ENCODE results near the gene CNTNAP2.

Gene CNTNAP2

DNA sequence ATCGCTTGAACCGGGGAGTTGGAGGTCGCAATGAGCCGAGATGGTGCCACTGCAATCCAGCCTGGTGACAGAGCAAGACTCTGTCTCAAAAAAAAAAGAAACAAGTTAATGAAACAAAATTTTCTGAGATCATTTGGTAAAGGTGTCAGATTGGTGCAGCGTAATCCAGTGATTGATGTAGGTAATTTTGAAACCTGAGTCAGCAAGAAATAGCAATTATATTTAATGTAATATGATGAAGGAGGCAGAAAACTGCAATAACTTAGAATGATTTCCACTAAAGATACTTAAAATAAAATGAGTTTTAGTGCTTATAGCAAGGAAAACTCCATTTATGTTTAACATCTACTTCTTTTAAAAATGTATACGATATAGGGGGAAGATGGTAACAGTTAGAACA lies 1424.1 kb downstream of the CNTNAP2 start:
- Histone ChIP-seq H3K4me3 (ENCODE audit: low read depth, low read length) (no peak overlapping the region), H3K4me1 (ENCODE audit: control insufficient read depth in 1 of 2, insufficient read depth in 2 of 2, low read length in 2 of 2) (no peaks in the 10 kb centered on the region), H3K9ac (ENCODE audit: low read length) (no peak overlapping the region), H2BK5ac (ENCODE audit: low read depth, low read length, poor library complexity) (no peak overlapping the region), H3K79me2 (ENCODE audit: control insufficient read depth, insufficient read depth, low read length, poor library complexity) (no peaks in the 10 kb centered on the region), H3K79me1 (ENCODE audit: low read length) (no peaks in the 10 kb centered on the region), H3K9me3 (ENCODE audit: insufficient read depth, low read depth, low read length) (no peaks in the 10 kb centered on the region), H3K4me2 (ENCODE audit: low read length) (no peak overlapping the region), H2AFZ (ENCODE audit: insufficient read depth, low read length, poor library complexity) (no peak overlapping the region), H2BK120ac (ENCODE audit: insufficient read depth, low read length, poor library complexity) (no peak overlapping the region), H3K14ac (ENCODE audit: low read length) (no peak overlapping the region), H4K91ac (ENCODE audit: low read depth, low read length) (no peak overlapping the region), H3K4ac (ENCODE audit: low read depth, low read length) (no peak overlapping the region), H3K18ac (ENCODE audit: low read length) (no peak overlapping the region), H2AK5ac (ENCODE audit: low read length) (no peak overlapping the region), H3K27ac (ENCODE audit: low read depth, low read length) (no peak overlapping the region), H2BK12ac (ENCODE audit: low read length) (no peak overlapping the region), H4K8ac (ENCODE audit: low read depth, low read length) (no peak overlapping the region), H3K27me3 (ENCODE audit: insufficient read depth, low read length) (no peaks in the 10 kb centered on the region), H3K36me3 (ENCODE audit: control insufficient read depth in 1 of 2, insufficient read depth in 2 of 2, low read length in 2 of 2) (no peaks in the 10 kb centered on the region), H4K12ac (ENCODE audit: low read depth, low read length) (no peak overlapping the region), H3K23ac (ENCODE audit: low read length) (no peak overlapping the region)
- no CpG with 5 or more reads among the region's 6 CpGs for WGBS (ENCODE audit: extremely low coverage, insufficient coverage, insufficient read length)
- no peak for DNase-seq

DNA sequence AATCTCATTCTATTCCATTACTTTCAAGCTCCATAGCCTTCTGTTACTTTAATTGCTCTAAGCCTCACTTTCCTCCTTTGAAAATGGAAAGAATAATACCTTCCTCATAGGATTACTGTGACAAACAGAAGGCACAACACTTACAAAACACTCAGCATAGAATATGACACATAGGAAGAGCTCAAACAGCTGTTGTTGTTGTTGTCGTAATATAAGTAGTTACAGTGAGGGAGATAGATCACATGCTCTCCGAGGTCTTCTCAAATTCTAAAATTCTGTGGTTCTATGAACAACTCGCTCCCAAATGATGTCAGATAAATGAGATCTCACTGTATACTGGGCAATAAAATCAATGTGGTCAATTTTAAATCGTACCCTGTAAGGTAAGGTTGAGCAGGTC lies 1424.7 kb downstream of the CNTNAP2 start:
- Histone ChIP-seq H3K14ac (ENCODE audit: low read length) (no peak overlapping the region), H3K23ac (ENCODE audit: low read length) (no peak overlapping the region), H2BK5ac (ENCODE audit: low read depth, low read length, poor library complexity) (no peak overlapping the region), H2BK12ac (ENCODE audit: low read length) (no peak overlapping the region), H3K36me3 (ENCODE audit: control insufficient read depth in 1 of 2, insufficient read depth in 2 of 2, low read length in 2 of 2) (no peaks in the 10 kb centered on the region), H4K91ac (ENCODE audit: low read depth, low read length) (no peak overlapping the region), H3K9ac (ENCODE audit: low read length) (no peak overlapping the region), H2BK120ac (ENCODE audit: insufficient read depth, low read length, poor library complexity) (no peak overlapping the region), H3K4me3 (ENCODE audit: low read depth, low read length) (no peak overlapping the region), H4K8ac (ENCODE audit: low read depth, low read length) (no peak overlapping the region), H3K79me1 (ENCODE audit: low read length) (no peaks in the 10 kb centered on the region), H3K79me2 (ENCODE audit: control insufficient read depth, insufficient read depth, low read length, poor library complexity) (no peaks in the 10 kb centered on the region), H2AFZ (ENCODE audit: insufficient read depth, low read length, poor library complexity) (no peak overlapping the region), H4K12ac (ENCODE audit: low read depth, low read length) (no peak overlapping the region), H3K9me3 (ENCODE audit: insufficient read depth, low read depth, low read length) (no peaks in the 10 kb centered on the region), H3K18ac (ENCODE audit: low read length) (no peak overlapping the region), H2AK5ac (ENCODE audit: low read length) (no peak overlapping the region), H3K4ac (ENCODE audit: low read depth, low read length) (no peak overlapping the region), H3K4me2 (ENCODE audit: low read length) (no peak overlapping the region), H3K4me1 (ENCODE audit: control insufficient read depth in 1 of 2, insufficient read depth in 2 of 2, low read length in 2 of 2) (no peaks in the 10 kb centered on the region), H3K27me3 (ENCODE audit: insufficient read depth, low read length) (no peaks in the 10 kb centered on the region), H3K27ac (ENCODE audit: low read depth, low read length) (no peak overlapping the region)
- DNase-seq = no peak
- no CpG with 5 or more reads among the region's 4 CpGs for WGBS (ENCODE audit: extremely low coverage, insufficient coverage, insufficient read length)

DNA sequence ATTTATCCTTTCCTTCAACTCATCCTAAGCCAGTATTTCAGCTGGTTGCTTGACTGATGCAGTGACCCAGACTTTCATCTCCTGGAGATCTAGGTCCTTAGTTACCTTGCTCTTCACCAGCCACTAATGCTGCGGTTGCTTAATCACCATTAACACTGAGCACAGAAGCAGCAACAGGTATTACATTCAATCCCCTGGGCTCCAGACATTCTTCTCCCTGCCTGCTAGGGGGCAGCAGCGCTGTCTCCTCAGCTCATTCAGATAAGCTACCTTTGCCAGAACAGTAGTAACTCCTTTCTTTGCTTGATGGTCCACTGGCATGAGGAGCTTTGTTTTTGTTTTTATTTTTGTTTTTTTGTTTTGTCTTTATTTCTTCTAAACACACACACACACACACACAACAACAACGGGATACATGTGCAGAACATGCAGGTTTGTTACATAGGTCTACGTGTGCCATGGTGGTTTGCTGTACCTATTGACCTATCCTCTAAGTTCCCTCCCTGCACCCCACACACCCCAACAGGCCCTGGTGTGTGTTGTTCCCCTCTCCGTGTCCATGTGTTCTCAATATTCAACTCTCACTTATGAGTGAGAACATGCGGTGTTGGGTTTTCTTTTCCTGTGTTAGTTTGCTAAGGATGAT lies 1430.8 kb downstream of the CNTNAP2 start:
- Histone ChIP-seq H4K8ac (ENCODE audit: low read depth, low read length) (no peak overlapping the region), H3K79me1 (ENCODE audit: low read length) (no peaks in the 10 kb centered on the region), H4K12ac (ENCODE audit: low read depth, low read length) (no peak overlapping the region), H3K9me3 (ENCODE audit: insufficient read depth, low read depth, low read length) (no peaks in the 10 kb centered on the region), H2AFZ (ENCODE audit: insufficient read depth, low read length, poor library complexity) (no peak overlapping the region), H3K79me2 (ENCODE audit: control insufficient read depth, insufficient read depth, low read length, poor library complexity) (no peaks in the 10 kb centered on the region), H3K23ac (ENCODE audit: low read length) (no peak overlapping the region), H3K4me1 (ENCODE audit: control insufficient read depth in 1 of 2, insufficient read depth in 2 of 2, low read length in 2 of 2) (no peaks in the 10 kb centered on the region), H2BK5ac (ENCODE audit: low read depth, low read length, poor library complexity) (no peak overlapping the region), H3K4me3 (ENCODE audit: low read depth, low read length) (no peak overlapping the region), H2BK120ac (ENCODE audit: insufficient read depth, low read length, poor library complexity) (no peak overlapping the region), H4K91ac (ENCODE audit: low read depth, low read length) (no peak overlapping the region), H3K4ac (ENCODE audit: low read depth, low read length) (no peak overlapping the region), H2BK12ac (ENCODE audit: low read length) (no peak overlapping the region), H3K4me2 (ENCODE audit: low read length) (no peak overlapping the region), H3K27me3 (ENCODE audit: insufficient read depth, low read length) (no peaks in the 10 kb centered on the region), H2AK5ac (ENCODE audit: low read length) (no peak overlapping the region), H3K27ac (ENCODE audit: low read depth, low read length) (no peak overlapping the region), H3K36me3 (ENCODE audit: control insufficient read depth in 1 of 2, insufficient read depth in 2 of 2, low read length in 2 of 2) (no peaks in the 10 kb centered on the region), H3K18ac (ENCODE audit: low read length) (no peak overlapping the region), H3K9ac (ENCODE audit: low read length) (no peak overlapping the region), H3K14ac (ENCODE audit: low read length) (no peak overlapping the region)
- WGBS (ENCODE audit: extremely low coverage, insufficient coverage, insufficient read length) = no CpG with 5 or more reads among the region's 6 CpGs
- DNase-seq = peak; percentile 16 to 56

DNA sequence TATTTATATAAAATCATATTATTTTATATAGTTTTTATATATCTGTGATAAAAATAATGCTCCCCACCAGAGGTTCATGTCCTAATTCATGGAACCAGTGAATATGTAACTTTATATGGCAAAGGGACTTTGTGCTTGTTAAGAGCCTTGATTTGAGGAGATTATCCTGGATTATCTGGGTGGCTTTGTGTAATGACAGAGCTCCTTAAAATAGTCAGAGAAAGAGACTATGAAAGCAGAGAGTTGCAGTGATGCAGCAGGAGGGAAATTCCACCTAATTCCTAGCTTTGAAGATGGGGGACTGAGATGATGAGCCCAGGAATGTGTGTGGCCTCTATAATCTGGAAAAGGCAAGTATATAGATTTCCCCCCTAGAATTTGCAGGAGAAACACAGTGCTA lies 1439.7 kb downstream of the CNTNAP2 start:
- H3K36me3 ChIP-seq (ENCODE audit: control insufficient read depth in 1 of 2, insufficient read depth in 2 of 2, low read length in 2 of 2) = no peaks in the 10 kb centered on the region
- no peak overlapping the region for H3K4me3 ChIP-seq (ENCODE audit: low read depth, low read length)
- no peaks in the 10 kb centered on the region for H3K79me2 ChIP-seq (ENCODE audit: control insufficient read depth, insufficient read depth, low read length, poor library complexity)
- H3K14ac ChIP-seq (ENCODE audit: low read length) = no peak overlapping the region
- H2BK12ac ChIP-seq (ENCODE audit: low read length) = no peak overlapping the region
- H3K23ac ChIP-seq (ENCODE audit: low read length) = no peak overlapping the region
- no peaks in the 10 kb centered on the region for H3K27me3 ChIP-seq (ENCODE audit: insufficient read depth, low read length)
- no peak overlapping the region for H4K8ac ChIP-seq (ENCODE audit: low read depth, low read length)
- H2AFZ ChIP-seq (ENCODE audit: insufficient read depth, low read length, poor library complexity) = no peak overlapping the region
- H3K9me3 ChIP-seq (ENCODE audit: insufficient read depth, low read depth, low read length) = no peaks in the 10 kb centered on the region
- no peak overlapping the region for H2AK5ac ChIP-seq (ENCODE audit: low read length)
- H4K12ac ChIP-seq (ENCODE audit: low read depth, low read length) = no peak overlapping the region
- no peak overlapping the region for H3K27ac ChIP-seq (ENCODE audit: low read depth, low read length)
- H2BK120ac ChIP-seq (ENCODE audit: insufficient read depth, low read length, poor library complexity) = no peak overlapping the region
- no peak overlapping the region for H3K4me2 ChIP-seq (ENCODE audit: low read length)
- no peak overlapping the region for H3K4ac ChIP-seq (ENCODE audit: low read depth, low read length)
- no peak overlapping the region for H2BK5ac ChIP-seq (ENCODE audit: low read depth, low read length, poor library complexity)
- no peaks in the 10 kb centered on the region for H3K79me1 ChIP-seq (ENCODE audit: low read length)
- no peak overlapping the region for H3K18ac ChIP-seq (ENCODE audit: low read length)
- H3K4me1 ChIP-seq (ENCODE audit: control insufficient read depth in 1 of 2, insufficient read depth in 2 of 2, low read length in 2 of 2) = no peaks in the 10 kb centered on the region
- H3K9ac ChIP-seq (ENCODE audit: low read length) = no peak overlapping the region
- no peak for DNase-seq
- H4K91ac ChIP-seq (ENCODE audit: low read depth, low read length) = no peak overlapping the region
